CD1c-positive myeloid dendritic cell (primary cell): ENCODE data around the gene MAPRE2.
A peak's percentile ranks its signal among the peaks of the same experiment; 100 is the strongest.
"Not testable (repeated sequence)": the region's sequence is repeated elsewhere in the genome, so short reads cannot be mapped to it uniquely, and the experiment has no call there.

Experiments
- DNase-seq: peaks from one replicate; pipeline ENCODE4 v3.0.0-alpha.2; 2016; ENCODE audit errors: extremely low spot score

The MAPRE2 gene

GRCh38 chr18:35091841-35092240 lies 50.6 kb downstream of the MAPRE2 start:
- no peak for DNase-seq

DNA sequence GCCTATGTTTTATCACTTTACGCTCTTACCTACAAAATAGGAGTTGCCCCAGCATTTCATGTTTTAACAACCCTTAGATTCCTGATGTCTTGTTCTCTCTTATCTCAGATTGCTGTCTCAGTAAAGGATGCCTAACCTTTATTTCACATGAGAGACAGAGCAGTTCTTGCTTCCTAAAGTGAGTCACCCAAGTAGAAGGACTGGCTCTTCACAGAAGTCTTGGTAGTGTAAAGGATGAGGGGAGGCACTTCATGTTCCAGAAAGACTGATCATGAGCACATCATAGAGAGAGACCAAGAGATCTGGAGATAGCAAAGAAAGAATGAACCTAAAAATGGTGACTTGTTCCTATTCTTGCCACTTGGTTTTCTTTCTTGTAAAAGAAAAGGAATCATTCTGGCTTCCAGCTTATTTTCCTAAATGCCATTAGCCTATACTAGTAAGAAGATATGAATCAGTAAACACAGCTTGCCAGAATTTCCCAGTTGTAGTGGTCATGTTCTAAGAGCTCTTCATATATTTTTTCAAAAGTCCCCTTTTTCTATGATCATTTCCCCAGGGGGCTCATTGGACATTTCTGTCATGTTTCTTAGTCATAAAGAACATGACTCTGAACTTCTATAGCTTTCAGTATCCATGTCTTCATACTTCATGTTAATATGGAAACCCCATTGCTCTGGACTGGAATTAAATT lies 54.9 kb downstream of the MAPRE2 start:
- no peak for DNase-seq

DNA sequence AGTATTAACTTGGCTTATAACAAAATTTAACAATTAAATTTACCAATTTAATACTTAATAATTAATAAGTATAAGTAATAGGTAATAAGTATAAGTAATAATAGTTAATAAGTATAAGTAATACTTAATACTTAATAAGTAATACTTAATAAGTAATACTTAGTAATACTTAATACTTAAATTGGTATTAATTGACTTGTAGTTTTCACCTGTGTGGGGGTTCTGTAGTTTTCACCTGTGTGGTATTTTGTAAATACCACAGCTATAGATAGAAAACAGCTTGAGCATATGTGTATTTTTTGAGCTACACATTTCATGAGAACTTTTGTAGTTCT lies 55.4 kb downstream of the MAPRE2 start:
- DNase-seq, result no peak

- no peak for DNase-seq
Observed at GRCh38 chr18:35097195-35097594, 56.0 kb downstream of the MAPRE2 start.

- DNase-seq, result no peak
Observed at GRCh38 chr18:35097763-35098162, 56.5 kb downstream of the MAPRE2 start.

GRCh38 chr18:35099911-35100310 lies 58.7 kb downstream of the MAPRE2 start:
- no peak for DNase-seq

DNA sequence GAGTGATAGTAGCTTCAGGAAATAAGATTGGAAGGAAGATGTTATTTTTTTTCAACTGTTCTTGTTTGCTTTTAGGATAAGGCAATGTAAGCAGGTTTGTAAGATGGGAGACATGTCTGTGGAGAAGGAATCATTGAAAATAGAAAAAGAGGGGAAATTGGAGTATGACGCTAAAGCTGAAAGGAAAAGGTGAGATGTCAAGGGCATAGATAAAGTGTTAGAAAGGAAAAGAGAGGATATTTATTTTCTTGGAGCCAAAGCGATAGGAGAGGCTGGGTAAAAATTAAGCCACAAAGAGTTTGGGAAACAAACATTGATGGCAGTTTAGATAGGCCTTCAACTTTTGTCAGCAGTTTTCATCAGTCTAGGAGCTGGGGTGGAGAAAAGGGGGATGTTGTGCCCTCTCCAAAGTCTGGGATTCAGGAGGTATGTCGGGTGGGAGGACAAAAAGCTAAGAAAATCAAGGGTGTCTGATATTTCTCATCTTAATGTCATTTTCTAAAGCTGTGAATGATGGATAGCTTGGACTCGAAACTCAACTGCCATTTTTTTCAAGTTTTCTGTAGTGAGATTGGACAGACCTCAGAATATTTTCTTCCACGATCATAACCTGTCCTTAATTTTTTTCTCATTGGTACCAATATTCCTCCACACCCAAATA lies 63.3 kb downstream of the MAPRE2 start:
- DNase-seq, result no peak

DNA sequence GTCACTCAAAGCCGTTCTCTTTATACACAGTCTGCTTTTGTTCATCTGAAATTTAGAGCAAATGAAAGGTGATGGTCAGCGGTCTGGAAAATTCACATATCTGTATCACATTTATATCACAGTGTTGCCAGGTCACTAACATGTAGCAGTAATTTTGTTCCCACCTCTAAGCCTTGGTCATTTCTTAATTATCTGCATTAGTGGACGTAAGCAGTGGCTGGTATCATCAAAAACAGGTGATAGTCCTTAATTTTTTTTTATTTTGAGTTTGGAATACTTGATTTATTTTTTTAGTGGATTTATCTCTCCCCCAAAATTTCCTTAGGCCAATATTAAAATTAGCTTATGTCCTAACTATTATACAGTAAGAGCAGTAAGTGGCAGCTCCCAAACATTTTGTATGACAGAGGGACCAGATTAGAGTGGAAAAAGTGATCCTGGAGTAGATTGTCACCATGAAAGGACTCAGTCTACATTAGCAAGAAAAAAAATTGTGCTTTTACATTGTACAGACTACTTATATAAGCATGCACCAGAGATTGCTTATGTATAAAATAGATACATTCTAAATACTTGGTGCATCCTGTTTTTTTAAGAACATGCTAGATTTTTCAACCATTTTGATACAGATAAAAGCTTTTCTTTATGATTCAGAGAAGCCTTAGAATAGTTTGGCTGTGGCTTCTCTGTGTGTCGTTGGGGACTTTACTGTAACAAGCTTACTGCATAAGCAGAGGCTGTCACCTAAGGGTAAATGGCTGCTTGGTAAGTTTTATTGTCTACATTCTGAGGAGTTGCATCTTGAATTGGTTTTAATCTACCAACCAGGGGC lies 65.0 kb downstream of the MAPRE2 start:
- no peak for DNase-seq

GRCh38 chr18:35106845-35107148 lies 65.6 kb downstream of the MAPRE2 start:
- DNase-seq, result peak; percentile 2

DNA sequence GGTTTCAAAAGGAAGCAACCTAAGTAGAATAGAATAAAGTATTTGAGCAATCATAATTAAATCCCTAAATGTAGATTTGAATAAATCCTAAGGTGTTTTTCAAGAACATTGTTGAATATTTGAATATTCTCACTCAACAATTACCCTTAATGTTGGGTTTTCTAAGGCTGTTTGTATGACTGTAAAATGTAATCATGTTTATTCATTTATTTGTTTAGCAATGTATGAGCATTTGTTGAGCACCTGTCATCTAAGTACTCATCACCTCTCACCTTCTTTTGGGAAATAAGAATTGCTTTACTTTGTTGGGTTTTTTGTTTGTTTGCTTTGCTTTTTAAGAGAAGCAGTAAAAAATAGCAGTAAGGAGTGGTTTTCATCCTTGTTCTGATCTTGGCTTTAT lies 66.0 kb downstream of the MAPRE2 start:
- DNase-seq, result no peak

DNA sequence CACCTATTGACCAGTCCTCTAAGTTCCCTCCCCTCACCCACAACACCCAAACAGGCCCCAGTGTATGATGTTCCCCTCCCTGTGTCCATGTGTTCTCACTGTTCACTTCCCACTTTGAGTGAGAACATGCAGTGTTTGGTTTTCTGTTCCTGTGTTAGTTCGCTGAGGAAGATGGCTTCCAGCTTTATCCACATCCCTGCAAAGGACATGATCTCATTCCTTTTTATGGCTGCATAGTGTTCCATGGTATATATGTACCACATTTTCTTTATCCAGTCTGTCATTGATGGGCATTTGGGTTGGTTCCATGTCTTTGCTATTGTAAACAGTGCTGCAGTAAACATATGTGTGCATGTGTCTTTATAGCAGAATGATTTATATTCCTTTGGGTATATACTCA lies 66.9 kb downstream of the MAPRE2 start:
- DNase-seq, result not testable (repeated sequence)

DNA sequence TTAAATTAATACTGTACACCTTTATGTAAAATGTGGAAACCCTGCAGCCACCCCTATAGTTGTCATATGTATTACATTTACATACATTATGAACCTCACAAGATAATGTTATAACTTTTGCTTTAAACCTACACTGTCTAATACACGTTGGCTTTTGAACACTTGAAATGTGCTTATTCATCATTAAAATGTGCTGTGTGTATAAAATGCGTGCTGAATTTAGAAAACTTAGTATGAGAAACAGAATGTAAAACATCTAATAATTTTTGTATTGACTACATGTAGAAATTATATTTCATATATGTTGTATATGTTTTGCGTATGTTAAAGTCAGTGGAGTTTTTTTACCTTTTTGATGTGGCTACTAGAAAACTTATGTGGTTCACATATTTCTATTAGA lies 68.8 kb downstream of the MAPRE2 start:
- DNase-seq, result no peak

- no peak for DNase-seq
Observed at GRCh38 chr18:35110554-35111485, 69.6 kb downstream of the MAPRE2 start.

DNA sequence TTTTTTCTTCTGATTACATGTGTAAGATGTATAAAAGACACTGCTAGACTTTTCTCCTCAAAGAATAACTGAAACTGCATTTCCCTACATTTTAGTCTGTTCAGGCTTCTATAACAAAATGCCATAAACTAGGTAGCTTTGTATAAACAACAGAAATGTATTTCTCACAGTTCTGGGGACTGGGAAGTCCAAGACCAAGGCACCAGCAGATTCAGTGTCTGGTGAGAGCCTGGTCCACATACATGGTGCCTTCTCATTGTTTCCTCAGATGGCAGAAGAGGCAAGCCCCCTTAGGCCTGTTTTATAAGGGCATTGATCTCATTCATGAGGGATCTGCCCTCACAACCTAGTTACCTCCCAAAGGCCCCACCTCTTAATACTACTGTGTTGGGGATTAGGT lies 71.5 kb downstream of the MAPRE2 start:
- no peak for DNase-seq

DNA sequence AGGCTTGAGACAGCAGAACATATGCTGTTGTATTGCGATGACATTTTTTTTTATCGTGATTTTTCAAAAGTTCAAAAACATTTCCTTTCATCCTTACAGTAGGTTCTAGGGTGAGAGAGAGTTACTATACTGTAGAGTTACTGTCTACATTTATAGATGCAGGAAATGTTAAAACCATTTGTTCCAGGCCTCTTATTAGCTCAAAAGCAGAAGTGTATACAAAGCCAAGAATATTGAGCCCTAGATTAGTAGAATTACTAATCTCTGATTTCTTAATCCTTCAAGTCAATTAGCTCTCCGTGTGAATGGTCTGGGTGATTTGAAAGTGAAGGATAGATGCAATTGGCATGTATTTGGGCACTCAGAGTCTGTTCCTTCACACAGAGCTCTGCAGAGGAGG lies 73.1 kb downstream of the MAPRE2 start:
- no peak for DNase-seq

DNA sequence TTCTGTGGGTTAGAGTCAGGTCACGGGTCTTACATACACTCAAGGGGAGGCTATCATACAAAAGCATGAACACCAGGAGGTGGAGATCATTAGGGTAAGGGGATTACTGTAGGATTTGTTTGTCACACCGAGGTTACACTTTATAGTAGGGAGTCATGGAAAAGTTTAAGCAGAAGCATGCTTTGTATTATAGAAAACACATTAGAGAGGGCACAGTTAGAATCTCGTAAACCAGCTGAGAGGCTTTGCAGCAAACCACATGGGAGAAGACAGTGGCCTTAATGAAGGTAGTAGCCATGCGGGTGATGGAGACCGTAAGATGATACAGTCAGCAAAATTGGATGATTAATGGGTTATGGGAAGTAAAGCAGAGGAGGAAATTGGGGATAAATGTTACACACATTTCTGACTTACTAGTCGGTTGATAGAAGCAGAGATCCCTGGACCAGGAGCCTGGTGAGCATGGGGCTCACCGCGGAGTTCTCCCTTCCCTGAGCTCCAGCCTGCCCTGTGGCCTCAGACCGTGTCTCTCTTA lies 75.6 kb downstream of the MAPRE2 start:
- DNase-seq, result no peak

GRCh38 chr18:35117372-35117771 lies 76.2 kb downstream of the MAPRE2 start:
- no peak for DNase-seq

GRCh38 chr18:35117951-35118411 lies 76.8 kb downstream of the MAPRE2 start:
- DNase-seq, result no peak

GRCh38 chr18:35118641-35119040 lies 77.4 kb downstream of the MAPRE2 start:
- no peak for DNase-seq

- DNase-seq, result no peak
Observed at GRCh38 chr18:35121038-35121437, 79.8 kb downstream of the MAPRE2 start.

DNA sequence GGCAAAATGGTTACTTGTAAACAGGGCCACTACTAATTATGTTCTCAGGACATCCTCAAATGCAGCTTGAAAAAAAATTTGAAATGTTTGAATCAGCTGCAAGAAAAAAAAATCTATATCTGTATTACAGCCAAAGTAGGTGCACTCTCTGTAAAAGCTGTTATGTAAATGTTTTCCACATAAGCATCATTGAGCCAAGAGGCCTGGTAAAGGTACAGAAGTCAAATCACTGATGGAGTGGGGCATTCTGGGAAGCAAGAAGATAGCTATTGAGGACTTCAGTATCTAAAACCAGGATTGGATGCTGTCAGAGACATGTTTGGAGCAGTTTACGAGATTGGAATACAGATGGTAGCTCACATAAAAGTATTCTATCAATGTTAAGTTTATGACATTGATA lies 80.3 kb downstream of the MAPRE2 start:
- DNase-seq, result no peak
